ENCODE data around the gene SUSD3.

- TF ChIP-seq, protein P1, sequence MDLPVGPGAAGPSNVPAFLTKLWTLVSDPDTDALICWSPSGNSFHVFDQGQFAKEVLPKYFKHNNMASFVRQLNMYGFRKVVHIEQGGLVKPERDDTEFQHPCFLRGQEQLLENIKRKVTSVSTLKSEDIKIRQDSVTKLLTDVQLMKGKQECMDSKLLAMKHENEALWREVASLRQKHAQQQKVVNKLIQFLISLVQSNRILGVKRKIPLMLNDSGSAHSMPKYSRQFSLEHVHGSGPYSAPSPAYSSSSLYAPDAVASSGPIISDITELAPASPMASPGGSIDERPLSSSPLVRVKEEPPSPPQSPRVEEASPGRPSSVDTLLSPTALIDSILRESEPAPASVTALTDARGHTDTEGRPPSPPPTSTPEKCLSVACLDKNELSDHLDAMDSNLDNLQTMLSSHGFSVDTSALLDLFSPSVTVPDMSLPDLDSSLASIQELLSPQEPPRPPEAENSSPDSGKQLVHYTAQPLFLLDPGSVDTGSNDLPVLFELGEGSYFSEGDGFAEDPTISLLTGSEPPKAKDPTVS (IDR thresholded peaks at IDR 0.05; ENCODE audit: low read depth, low read length) = no peak
- TF ChIP-seq, protein P2, sequence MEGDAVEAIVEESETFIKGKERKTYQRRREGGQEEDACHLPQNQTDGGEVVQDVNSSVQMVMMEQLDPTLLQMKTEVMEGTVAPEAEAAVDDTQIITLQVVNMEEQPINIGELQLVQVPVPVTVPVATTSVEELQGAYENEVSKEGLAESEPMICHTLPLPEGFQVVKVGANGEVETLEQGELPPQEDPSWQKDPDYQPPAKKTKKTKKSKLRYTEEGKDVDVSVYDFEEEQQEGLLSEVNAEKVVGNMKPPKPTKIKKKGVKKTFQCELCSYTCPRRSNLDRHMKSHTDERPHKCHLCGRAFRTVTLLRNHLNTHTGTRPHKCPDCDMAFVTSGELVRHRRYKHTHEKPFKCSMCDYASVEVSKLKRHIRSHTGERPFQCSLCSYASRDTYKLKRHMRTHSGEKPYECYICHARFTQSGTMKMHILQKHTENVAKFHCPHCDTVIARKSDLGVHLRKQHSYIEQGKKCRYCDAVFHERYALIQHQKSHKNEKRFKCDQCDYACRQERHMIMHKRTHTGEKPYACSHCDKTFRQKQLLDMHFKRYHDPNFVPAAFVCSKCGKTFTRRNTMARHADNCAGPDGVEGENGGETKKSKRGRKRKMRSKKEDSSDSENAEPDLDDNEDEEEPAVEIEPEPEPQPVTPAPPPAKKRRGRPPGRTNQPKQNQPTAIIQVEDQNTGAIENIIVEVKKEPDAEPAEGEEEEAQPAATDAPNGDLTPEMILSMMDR (IDR thresholded peaks at IDR 0.05 in 2 of 3, conservative IDR thresholded peaks at IDR 0.05 in 1 of 3; ENCODE audit: control insufficient read depth in 2 of 3, extremely low read depth in 1 of 3, insufficient read depth in 1 of 3, low read depth in 3 of 3, low read length in 3 of 3) = no peak
- TF ChIP-seq EGR1 (IDR thresholded peaks at IDR 0.05; ENCODE audit: borderline replicate concordance in 1 of 2, low read depth in 2 of 2, low read length in 2 of 2) = no peak
- TF ChIP-seq, protein P3, sequence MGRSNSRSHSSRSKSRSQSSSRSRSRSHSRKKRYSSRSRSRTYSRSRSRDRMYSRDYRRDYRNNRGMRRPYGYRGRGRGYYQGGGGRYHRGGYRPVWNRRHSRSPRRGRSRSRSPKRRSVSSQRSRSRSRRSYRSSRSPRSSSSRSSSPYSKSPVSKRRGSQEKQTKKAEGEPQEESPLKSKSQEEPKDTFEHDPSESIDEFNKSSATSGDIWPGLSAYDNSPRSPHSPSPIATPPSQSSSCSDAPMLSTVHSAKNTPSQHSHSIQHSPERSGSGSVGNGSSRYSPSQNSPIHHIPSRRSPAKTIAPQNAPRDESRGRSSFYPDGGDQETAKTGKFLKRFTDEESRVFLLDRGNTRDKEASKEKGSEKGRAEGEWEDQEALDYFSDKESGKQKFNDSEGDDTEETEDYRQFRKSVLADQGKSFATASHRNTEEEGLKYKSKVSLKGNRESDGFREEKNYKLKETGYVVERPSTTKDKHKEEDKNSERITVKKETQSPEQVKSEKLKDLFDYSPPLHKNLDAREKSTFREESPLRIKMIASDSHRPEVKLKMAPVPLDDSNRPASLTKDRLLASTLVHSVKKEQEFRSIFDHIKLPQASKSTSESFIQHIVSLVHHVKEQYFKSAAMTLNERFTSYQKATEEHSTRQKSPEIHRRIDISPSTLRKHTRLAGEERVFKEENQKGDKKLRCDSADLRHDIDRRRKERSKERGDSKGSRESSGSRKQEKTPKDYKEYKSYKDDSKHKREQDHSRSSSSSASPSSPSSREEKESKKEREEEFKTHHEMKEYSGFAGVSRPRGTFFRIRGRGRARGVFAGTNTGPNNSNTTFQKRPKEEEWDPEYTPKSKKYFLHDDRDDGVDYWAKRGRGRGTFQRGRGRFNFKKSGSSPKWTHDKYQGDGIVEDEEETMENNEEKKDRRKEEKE (IDR thresholded peaks at IDR 0.05) = no peak
These were observed 74.6 kb downstream of the SUSD3 start for GRCh38 chr9:93132946-93133680.
